G401 (cell line): ENCODE results near the gene GPR82. TPM values are rescaled to one million over a fixed set of nuclear protein-coding genes. Genes with fewer than 3 reads are reported as not detected.
A peak's percentile ranks its signal among the peaks of the same experiment; 100 is the strongest.
"Not testable (repeated sequence)": the region's sequence is repeated elsewhere in the genome, so short reads cannot be mapped to it uniquely, and the experiment has no call there.

ENCODE experiments used
- DNase-seq: peaks from one replicate; pipeline ENCODE4 v3.0.0-alpha.2; 2015; ENCODE audit warnings: low spot score
- in situ Hi-C: cut with HindIII; loops from 2 replicates; pipeline ENCODE4 v1.10.0; 2016; ENCODE audit warnings: low sequenced_read_pairs, mixed read lengths
- total RNA-seq: library from RNA; depleted of rRNA; stranded (reverse); fragments of >200 nt; shearing (Covaris generic); gene quantifications from 2 replicates; pipeline ENCODE4 v1.2.3, GENCODE V29; 2014; rRNA removed

GPR82 gene
- not detected in 2 replicates for total RNA-seq

DNA sequence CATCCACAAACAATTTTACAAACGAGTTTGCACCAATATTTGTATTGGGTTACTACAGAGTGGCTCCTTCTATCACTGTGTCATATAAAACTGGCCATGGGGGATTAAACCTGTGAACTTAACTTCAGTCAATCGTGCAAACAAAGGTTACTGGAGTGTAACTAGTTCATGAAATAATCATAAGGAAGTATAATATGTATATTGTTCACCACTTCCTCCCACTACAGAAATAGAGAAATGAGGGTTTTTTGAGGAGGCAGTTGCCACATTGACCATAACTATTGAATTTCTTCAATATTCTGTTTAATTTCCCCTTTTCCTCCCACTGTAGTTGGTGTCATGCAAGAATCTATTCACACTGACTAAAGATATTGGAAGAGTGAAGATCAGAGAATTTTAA, at the start of gene GPR82:
GPR82 (plus strand) TSS at position 356 of the 400 bp plus-strand sequence. CDS start 2,846 bp downstream, outside the sequence.
- in situ Hi-C loops = no loop called here
- DNase-seq = no peak

GRCh38 chrX:41676361-41676760, 47.6 kb upstream of the GPR82 start:
- in situ Hi-C loops, DNase-seq: not testable (repeated sequence)

DNA sequence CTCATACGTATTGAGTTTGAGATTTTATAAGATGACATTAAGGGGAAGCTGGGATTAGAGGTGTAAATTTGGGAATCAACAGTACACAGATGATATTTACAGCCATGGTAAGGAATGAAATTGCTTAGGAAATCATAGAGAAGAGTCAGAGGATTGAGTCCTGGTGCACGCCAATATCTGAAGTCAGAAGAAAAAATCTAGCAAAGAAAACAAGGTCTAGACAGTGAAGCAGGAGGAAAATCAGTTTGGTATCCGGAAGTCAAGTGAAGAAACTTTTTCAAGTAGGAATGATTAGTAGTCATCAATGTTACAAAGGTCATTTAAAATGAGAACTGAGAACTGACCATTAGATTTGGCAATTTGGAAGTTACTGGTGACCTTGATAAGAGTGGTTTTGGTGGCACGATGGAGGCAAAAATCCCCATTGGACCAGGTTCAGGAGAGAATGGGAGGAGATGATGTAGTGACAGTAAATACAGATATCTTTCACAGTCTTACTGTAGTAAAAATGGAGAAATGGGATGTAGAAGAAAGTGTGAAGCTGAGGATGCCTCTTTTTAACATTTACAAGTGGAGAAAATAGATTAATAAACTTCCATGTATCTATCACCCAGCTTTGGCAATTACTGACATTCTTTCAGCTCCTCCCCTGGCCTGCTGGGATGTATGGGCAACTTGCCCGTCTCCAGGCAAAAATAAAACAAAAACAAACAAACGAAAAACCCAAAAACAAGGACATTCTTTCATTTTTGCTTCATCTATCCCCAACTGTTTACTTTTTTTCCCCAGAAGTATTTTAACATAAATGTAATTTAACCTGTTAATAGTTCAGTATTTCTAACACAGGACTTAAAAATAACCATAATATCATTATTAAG, 46.6 kb upstream of the GPR82 start:
- peak; percentile 3 for DNase-seq
- in situ Hi-C loops = no loop called here

DNA sequence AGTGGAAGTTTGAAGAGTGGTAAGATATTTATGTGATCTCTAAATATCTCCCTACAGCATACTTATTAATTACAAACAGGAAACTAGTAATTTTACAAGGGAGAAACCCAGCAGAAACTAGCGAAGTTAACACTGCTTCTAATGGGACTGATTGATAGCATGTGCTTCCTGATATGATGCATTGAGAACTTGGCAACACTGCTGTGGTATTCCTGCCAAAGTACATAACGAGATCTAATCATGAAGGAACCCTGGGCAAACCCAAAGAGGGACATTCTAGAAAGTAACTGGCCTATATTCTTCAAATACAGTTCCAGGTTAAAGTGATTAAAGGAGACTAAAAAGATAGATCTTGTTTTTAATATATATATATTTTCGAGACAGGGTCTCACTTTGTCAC, 39.8 kb upstream of the GPR82 start:
- peak; percentile 5 for DNase-seq
- in situ Hi-C loops = no loop called here

GRCh38 chrX:41684940-41685339, 39.0 kb upstream of the GPR82 start:
- in situ Hi-C loops = no loop called here
- DNase-seq = no peak

- in situ Hi-C loops = no loop called here
Observed at GRCh38 chrX:41686788-41687187, 37.2 kb upstream of the GPR82 start.

GRCh38 chrX:41688156-41688555, 35.8 kb upstream of the GPR82 start:
- DNase-seq = no peak
- in situ Hi-C loops = no loop called here

More at GRCh38 chrX:41686788-41687187, 37.2 kb upstream of the GPR82 start:
- no peak for DNase-seq

DNA sequence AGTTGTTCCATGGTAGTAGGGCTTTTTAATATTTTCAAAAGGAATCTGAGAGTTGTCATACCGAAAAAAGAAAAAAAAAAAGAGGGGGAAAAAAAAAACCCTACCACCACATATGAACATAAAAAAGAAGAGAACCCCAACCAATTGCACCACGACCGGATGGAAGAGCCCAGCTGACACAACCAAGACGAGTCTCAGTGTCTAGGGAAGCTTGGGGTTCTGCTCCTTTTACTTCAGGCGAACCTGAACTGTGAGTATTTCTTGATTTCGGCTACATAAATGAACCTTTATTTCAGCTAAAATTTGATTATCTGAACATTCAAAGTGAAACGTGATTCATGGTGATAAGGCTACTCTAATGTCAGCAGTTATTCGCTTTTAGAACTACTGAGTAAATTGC, 35.1 kb upstream of the GPR82 start, which contains the start of gene GPR34:
GPR34 (plus strand) TSS at position 139 of the 400 bp plus-strand sequence. CDS start 6,661 bp downstream, outside the sequence.
- in situ Hi-C loops = no loop called here
- no peak for DNase-seq

GRCh38 chrX:41689711-41690110, 34.3 kb upstream of the GPR82 start:
- in situ Hi-C loops = no loop called here

DNA sequence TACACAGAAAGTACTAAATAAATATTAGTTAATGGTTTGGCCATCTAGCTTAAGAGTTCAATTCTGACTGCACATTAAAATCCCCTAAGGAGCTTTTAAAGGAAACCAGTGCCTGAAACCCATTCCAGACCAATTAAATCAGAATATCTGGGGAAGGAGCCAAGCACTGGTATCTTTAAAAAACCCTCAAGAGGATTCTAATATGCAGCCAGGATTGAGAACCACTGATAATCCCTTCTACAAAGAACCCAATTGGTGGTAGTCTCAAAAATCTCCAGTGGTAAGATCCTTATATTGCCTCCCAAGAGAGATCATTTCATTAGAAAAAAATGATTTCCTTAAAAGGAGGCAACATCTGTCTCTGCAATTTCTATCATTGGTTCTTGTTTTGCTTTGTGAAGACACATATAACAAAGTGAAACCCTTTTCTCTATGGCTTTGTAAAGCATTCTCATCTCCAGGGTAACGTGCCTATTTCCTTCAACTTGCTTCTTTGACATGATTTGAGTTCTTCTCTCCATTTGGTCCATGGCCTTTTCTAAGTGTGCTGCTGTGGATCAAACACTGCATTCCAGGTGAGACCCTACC, 31.7 kb upstream of the GPR82 start:
- DNase-seq = no peak
- in situ Hi-C loops = no loop called here

More at GRCh38 chrX:41689711-41690110, 34.3 kb upstream of the GPR82 start:
- DNase-seq = no peak

GRCh38 chrX:41693024-41693423, 31.0 kb upstream of the GPR82 start:
- in situ Hi-C loops = no loop called here
- DNase-seq = no peak

GRCh38 chrX:41695426-41695825, 28.6 kb upstream of the GPR82 start:
- no peak for DNase-seq
- in situ Hi-C loops = no loop called here

GRCh38 chrX:41703574-41704029, 20.4 kb upstream of the GPR82 start:
- in situ Hi-C loops = no loop called here

DNA sequence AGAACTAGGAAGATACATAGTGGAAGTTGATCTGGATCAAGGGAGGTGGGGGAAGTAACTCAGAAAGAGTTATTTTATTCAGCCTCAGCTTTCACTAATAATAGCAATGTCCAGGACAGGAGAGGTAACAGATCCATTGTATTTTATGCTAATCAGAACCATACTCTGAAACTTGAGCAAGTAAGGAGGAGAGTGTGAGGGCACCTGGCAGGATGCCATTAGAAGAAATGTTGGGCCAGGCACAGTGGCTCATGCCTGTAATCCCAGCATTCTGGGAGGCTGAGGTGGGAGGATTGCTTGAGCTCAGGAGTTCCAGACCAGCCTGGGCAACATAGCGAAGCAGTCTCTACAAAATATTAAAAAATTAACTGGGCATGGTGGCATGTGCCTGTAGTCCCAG, 18.9 kb upstream of the GPR82 start:
- DNase-seq = no peak
- in situ Hi-C loops = no loop called here

More at GRCh38 chrX:41703574-41704029, 20.4 kb upstream of the GPR82 start:
- DNase-seq = no peak

DNA sequence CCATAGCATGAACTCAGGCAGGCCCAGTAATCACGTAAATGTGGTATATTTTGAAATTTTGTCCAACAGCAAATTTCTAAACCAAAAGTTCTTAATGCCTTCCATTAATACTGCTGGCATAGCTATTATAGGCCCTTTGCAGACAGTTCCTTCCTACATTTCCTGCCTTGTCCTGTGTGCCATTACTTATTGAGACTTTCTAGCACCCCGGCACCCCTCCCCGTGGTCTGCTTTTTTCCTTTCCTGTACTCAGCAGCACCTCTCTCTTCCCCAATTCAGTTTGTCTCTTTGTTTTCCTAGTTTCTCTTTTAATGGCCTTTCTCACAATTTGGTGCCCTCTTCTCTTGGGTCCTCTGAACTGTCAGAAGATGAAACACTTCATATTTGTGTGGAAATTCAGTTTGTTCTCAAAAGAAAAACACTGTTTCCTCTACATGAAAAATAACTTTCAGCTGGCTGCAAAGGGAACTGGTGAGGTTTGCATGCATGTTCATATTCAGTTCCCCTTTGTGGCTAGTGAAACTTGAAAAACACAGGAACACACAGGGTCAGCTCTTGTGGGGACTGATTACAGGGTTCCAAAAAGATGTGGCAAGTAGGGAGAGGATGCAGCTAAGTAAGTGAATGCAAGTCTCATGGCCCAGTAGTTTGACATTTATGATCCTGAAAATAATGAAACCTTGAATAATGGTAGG, 18.2 kb upstream of the GPR82 start:
- DNase-seq = no peak
- in situ Hi-C loops = no loop called here

DNA sequence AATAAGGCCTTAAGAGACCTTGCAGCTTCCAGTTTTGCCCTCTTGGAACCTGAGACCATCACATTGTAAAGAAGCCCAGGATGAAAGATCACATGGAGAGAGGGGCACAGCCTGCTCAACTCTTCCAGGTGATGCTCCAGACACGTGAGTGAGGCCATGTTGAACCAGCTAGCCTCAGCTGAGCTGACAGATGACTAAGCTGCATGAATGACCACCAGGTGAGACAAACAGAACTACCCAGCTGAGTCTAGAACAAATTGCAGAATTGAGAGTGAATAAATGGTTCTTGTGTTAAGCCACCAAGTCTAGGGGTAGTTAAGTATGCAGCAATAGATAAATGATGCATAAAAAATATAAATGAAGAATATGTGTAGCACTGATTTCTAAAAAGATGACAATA, 16.8 kb upstream of the GPR82 start:
- no peak for DNase-seq
- in situ Hi-C loops = no loop called here

- in situ Hi-C loops = no loop called here
- no peak for DNase-seq
Observed at GRCh38 chrX:41708486-41708885, 15.5 kb upstream of the GPR82 start.

DNA sequence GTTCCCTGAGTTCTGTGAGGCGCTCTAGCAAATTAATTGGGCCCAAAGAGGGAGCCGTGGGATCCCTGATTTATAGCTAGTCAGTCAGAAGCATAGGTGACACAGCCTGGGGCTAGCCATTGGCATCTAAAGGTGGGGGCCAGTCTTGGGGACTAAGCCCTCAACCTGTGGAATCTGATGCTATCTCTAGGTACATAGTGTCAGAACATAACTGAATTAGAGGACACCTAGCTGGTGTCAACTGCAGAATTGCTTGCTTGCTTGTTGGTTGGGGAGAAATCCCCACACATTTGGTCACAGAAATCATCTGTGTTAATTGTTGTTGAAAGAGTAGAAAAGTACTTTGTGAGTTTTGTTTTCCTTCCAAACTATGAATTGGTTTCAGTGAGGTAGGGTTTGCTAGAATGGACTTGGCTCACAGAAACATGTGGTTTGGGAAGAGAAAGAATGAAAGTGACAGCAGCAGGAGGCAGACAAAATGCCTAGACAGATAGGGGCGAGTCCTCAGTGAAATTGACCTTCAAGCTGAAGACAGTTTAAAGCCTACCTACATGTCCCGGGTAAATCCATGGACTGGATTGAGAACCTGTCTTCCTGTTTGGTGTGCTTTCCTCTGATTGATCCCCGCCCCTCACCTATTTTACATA, 12.8 kb upstream of the GPR82 start:
- in situ Hi-C loops = no loop called here
- DNase-seq = no peak

GRCh38 chrX:41716222-41716621, 7.8 kb upstream of the GPR82 start:
- no peak for DNase-seq
- in situ Hi-C loops = no loop called here
